A549 (cell line): Measurements from ENCODE around the gene SRM. TPM values are rescaled to one million over a fixed set of nuclear protein-coding genes. Genes with fewer than 3 reads are reported as not detected.

Experiments used
- ATAC-seq, 2 experiments: fragments of 200-7000 bp in 1 of 2; fragments of >200 bp in 1 of 2; cut with Nextera tagmentation in 1 of 2; cut with Tn5 transposase in 1 of 2; 3 replicates each; pipeline versions ENCODE4 v1.8.0 to v1.9.1; 2018 to 2020; ENCODE audit warnings: mild to moderate bottlenecking in 1 of 2, moderate library complexity in 1 of 2
- CTCF ChIA-PET: fragments of 300-600 bp; sonication (Branson Sonifier 250); formaldehyde crosslinking; extraction: SDS; loops from one replicate; lab custom pipeline; 2021; ENCODE audit warnings: antibody characterized with exemption, inconsistent platforms; lab: Yijun Ruan, JAX
- POLR2A ChIA-PET: fragments of 350-600 bp; formaldehyde crosslinking; extraction: SDS; loops from one replicate; lab custom pipeline; 2021; ENCODE audit warnings: antibody characterized with exemption, inconsistent platforms; lab: Yijun Ruan, JAX
- DNase-seq, 2 experiments: peaks; one replicate each; pipeline versions ENCODE4 v3.0.0 to v3.0.0-alpha.2; 2011 to 2016; ENCODE audit warnings: low read depth in 1 of 2, low spot score in 1 of 2
- FAIRE-seq: peaks from 2 replicates; lab custom pipeline; 2011; peaks lifted over from hg19 to GRCh38; lab: Jason Lieb, UNC
- H3K27ac ChIP-seq, 2 experiments: fragments of >200 bp; sonication (Bioruptor Twin); formaldehyde crosslinking; 3 replicates each; pipeline ENCODE4 v1.5.1; 2016 to 2017
- H3K4me1 ChIP-seq: fragments of >200 bp; sonication (Bioruptor Twin); formaldehyde crosslinking; 3 replicates; pipeline ENCODE4 v1.6.1; 2016
- H3K4me2 ChIP-seq: fragments of >200 bp; sonication (Bioruptor Twin); formaldehyde crosslinking; 3 replicates; pipeline ENCODE4 v1.6.1; 2016
- H3K4me3 ChIP-seq: fragments of >200 bp; sonication (Bioruptor Twin); formaldehyde crosslinking; 3 replicates; pipeline ENCODE4 v1.5.1; 2016
- H3K9me3 ChIP-seq: fragments of >200 bp; sonication (Bioruptor Twin); formaldehyde crosslinking; 3 replicates; pipeline ENCODE4 v1.6.1; 2016
- BCL3 ChIP-seq: fragments of >200 bp; sonication (Bioruptor Twin); formaldehyde crosslinking; IDR thresholded peaks from 3 replicates; pipeline ENCODE4 v1.6.1; 2016
- CBX2 ChIP-seq: fragments of 200-600 bp; sonication (generic); IDR thresholded peaks from 2 replicates; pipeline ENCODE4 v1.6.1; 2016; ENCODE audit warnings: low read depth, mild to moderate bottlenecking, borderline replicate concordance
- CEBPB ChIP-seq, 2 experiments: fragments of >200 bp in 1 of 2; sonication (Bioruptor Twin) in 1 of 2; formaldehyde crosslinking in 1 of 2; IDR thresholded peaks; 2 replicates each; pipeline ENCODE4 v1.6.1; 2012 to 2016
- EHF ChIP-seq: fragments of 250-450 bp; sonication (Bioruptor Pico); IDR thresholded peaks from 2 replicates; pipeline ENCODE4 v1.5.0; 2020; ENCODE audit warnings: mild to moderate bottlenecking
- EHMT2 ChIP-seq: fragments of 200-600 bp; sonication (generic); IDR thresholded peaks from 2 replicates; pipeline ENCODE4 v1.6.1; 2016; ENCODE audit warnings: antibody characterized with exemption, low read depth, mild to moderate bottlenecking, moderate library complexity
- ELK1 ChIP-seq: fragments of 150-350 bp; IDR thresholded peaks from 2 replicates; pipeline ENCODE4 v1.6.1; 2014; ENCODE audit warnings: low read depth, mild to moderate bottlenecking, low read length
- FOSB ChIP-seq: fragments of 250-450 bp; sonication (Bioruptor Pico); IDR thresholded peaks from 2 replicates; pipeline ENCODE4 v1.5.0; 2020; ENCODE audit warnings: mild to moderate bottlenecking, moderate library complexity
- HDAC2 ChIP-seq: fragments of 200-600 bp; sonication (generic); IDR thresholded peaks from 2 replicates; pipeline ENCODE4 v1.6.1; 2016
- HES2 ChIP-seq: fragments of >200 bp; sonication (Bioruptor Twin); formaldehyde crosslinking; IDR thresholded peaks from 2 replicates; pipeline ENCODE4 v1.6.1; 2016
- HEYL ChIP-seq: fragments of 250-450 bp; sonication (Bioruptor Pico); IDR thresholded peaks from 2 replicates; pipeline ENCODE4 v1.8.0; 2021; ENCODE audit warnings: mild to moderate bottlenecking, moderate library complexity
- HOXB13 ChIP-seq: fragments of 250-450 bp; sonication (Bioruptor Pico); IDR thresholded peaks from 2 replicates; pipeline ENCODE4 v1.5.0; 2020; ENCODE audit warnings: low read depth, mild to moderate bottlenecking, moderate library complexity
- HOXB5 ChIP-seq: fragments of 250-450 bp; sonication (Bioruptor Pico); IDR thresholded peaks from 2 replicates; pipeline ENCODE4 v1.5.0; 2020; ENCODE audit warnings: mild to moderate bottlenecking, moderate library complexity
- JUN ChIP-seq, 2 experiments: fragments of >200 bp; sonication (Bioruptor Twin); formaldehyde crosslinking; IDR thresholded peaks; 2 replicates in 1 of 2; 3 replicates in 1 of 2; pipeline ENCODE4 v1.6.1; 2016 to 2017
- JUNB ChIP-seq: fragments of >200 bp; sonication (Bioruptor Twin); formaldehyde crosslinking; IDR thresholded peaks from 2 replicates; pipeline ENCODE4 v1.6.1; 2016
- MAZ ChIP-seq: fragments of 150-350 bp; IDR thresholded peaks from 2 replicates; pipeline ENCODE4 v1.6.1; 2014; ENCODE audit warnings: antibody characterized with exemption, low read depth, low read length, borderline replicate concordance
- NFE2L2 ChIP-seq: fragments of 150-350 bp; conservative IDR thresholded peaks from 2 replicates; pipeline ENCODE4 v1.6.1; 2014; ENCODE audit warnings: low read length
- NR3C1 ChIP-seq: fragments of >200 bp; sonication (Bioruptor Twin); formaldehyde crosslinking; IDR thresholded peaks from 3 replicates; pipeline ENCODE4 v1.6.1; 2017
- PBX3 ChIP-seq: IDR thresholded peaks from 2 replicates; pipeline ENCODE4 v1.6.1; 2012
- PHF8 ChIP-seq: fragments of 200-600 bp; sonication (generic); IDR thresholded peaks from 2 replicates; pipeline ENCODE4 v1.6.1; 2016; ENCODE audit warnings: low read depth, mild to moderate bottlenecking, antibody characterized with exemption, moderate library complexity, borderline replicate concordance
- RARB ChIP-seq: fragments of 250-450 bp; sonication (Bioruptor Pico); IDR thresholded peaks from 2 replicates; pipeline ENCODE4 v1.8.0; 2021; ENCODE audit warnings: mild to moderate bottlenecking, moderate library complexity
- RFX5 ChIP-seq: fragments of 450-650 bp; IDR thresholded peaks from 2 replicates; pipeline ENCODE4 v1.7.1; 2014; ENCODE audit warnings: antibody characterized with exemption, mild to moderate bottlenecking, moderate library complexity
- SREBF2 ChIP-seq: fragments of 450-650 bp; IDR thresholded peaks from 2 replicates; pipeline ENCODE4 v1.6.1; 2014; ENCODE audit warnings: mild to moderate bottlenecking, moderate library complexity
- TP53 ChIP-seq: fragments of 250-450 bp; sonication (Bioruptor Pico); IDR thresholded peaks from 2 replicates; pipeline ENCODE4 v1.5.0; 2021; ENCODE audit warnings: mild to moderate bottlenecking, moderate library complexity
- ZSCAN20 ChIP-seq: fragments of 250-450 bp; sonication (Bioruptor Pico); IDR thresholded peaks from 2 replicates; pipeline ENCODE4 v1.8.0; 2022; ENCODE audit warnings: mild to moderate bottlenecking, moderate library complexity
- WGBS: methylation state at CpG from one replicate; pipeline ENCODE4 v1.1.6; 2017; ENCODE audit errors: missing lambda C conversion rate; 5-methylcytosine and 5-hydroxymethylcytosine counted together
- polyA plus RNA-seq, 4 experiments: library from polyadenylated mRNA; depleted of rRNA in 3 of 4; stranded (reverse); fragments of >200 nt; fragmentation: RNase III in 1 of 4; extraction: RNeasy Plus Mini Kit Qiagen cat#74134 plus additional on column Dnase treatment in 1 of 4; gene quantifications; 2 replicates in 3 of 4; 3 replicates in 1 of 4; pipeline ENCODE4 v1.2.3, GENCODE V29; 2011 to 2017

SRM gene
- polyA plus RNA-seq, 2 of the 4 experiments (the other 2 are of a cell fraction): 30.8 to 87.8 TPM

GRCh38 chr1:11056504-11056903, 3.3 kb downstream of the SRM start:
- no peak for TF ChIP-seq HOXB13 (CRISPR knock-in tag)
- TF ChIP-seq ZSCAN20 (CRISPR knock-in tag): no peak
- no peak for TF ChIP-seq PHF8
- TF ChIP-seq NFE2L2: no peak
- no peak for TF ChIP-seq FOSB (CRISPR knock-in tag)
- no peak for TF ChIP-seq HOXB5
- no peak for TF ChIP-seq JUNB
- no peak for TF ChIP-seq MAZ
- no peak for TF ChIP-seq EHF (CRISPR knock-in tag)
- no peak for TF ChIP-seq HDAC2
- TF ChIP-seq EHMT2: no peak
- no peak for TF ChIP-seq RFX5
- Histone ChIP-seq H3K4me1 (peaks cover 9% of the 10 kb centered on the region; the same call in 2 of the 3 replicates), H3K9me3 (no peaks in the 10 kb centered on the region), H3K4me3 (no peak overlapping the region), H3K4me2 (no peak overlapping the region), H3K27ac (no peak overlapping the region)
- no peak for ATAC-seq
- POLR2A ChIA-PET: no interaction called here
- CTCF ChIA-PET: interaction anchor here (0.9 to 4.8 kb wide), 2 partner anchors 11 to 19 kb away, joined by 3 to 33 read pairs; no protein-coding TSS in a partner anchor
- WGBS: 100% methylated on average over 7 of the region's 7 CpGs
- no peak for FAIRE-seq
- no peak for DNase-seq

GRCh38 chr1:11055676-11056075, 4.1 kb downstream of the SRM start:
- POLR2A ChIA-PET: interaction anchor here (0.6 kb wide), 1 partner anchor 218 kb away, joined by 7 read pairs; no protein-coding TSS in a partner anchor
- TF ChIP-seq CBX2 (no peak), MAZ (no peak), JUN (IDR thresholded peaks at IDR 0.05) (no peak), PBX3 (no peak), BCL3 (no peak), HOXB13 (CRISPR knock-in tag) (no peak), HES2 (no peak), SREBF2 (no peak), ELK1 (no peak), JUNB (no peak), HDAC2 (no peak), TP53 (no peak), NR3C1 (no peak), RARB (CRISPR knock-in tag) (no peak), HEYL (CRISPR knock-in tag) (no peak), CEBPB (IDR thresholded peaks at IDR 0.05) (no peak)
- no peak overlapping the region for H3K4me3 ChIP-seq

More at GRCh38 chr1:11055676-11056075, 4.1 kb downstream of the SRM start:
- DNase-seq (no peak), ATAC-seq (no peak), FAIRE-seq (no peak)
- 76% methylated on average over 3 of the region's 12 CpGs for WGBS
- H3K4me1 ChIP-seq: peaks cover 3% of the 10 kb centered on the region; the same call in 1 of the 3 replicates
- CTCF ChIA-PET: interaction anchor here (4.8 kb wide), 1 partner anchor 18 kb away, joined by 33 read pairs; no protein-coding TSS in a partner anchor
- H3K9me3 ChIP-seq: no peaks in the 10 kb centered on the region
- H3K4me2 ChIP-seq: no peak overlapping the region
- no peak overlapping the region for H3K27ac ChIP-seq
